Activated gamma-delta T cell treated with Interleukin-2 at 50 U/mL for 16 hours (primary cell): Measurements from ENCODE around the gene SEMA4C.
"Not testable (repeated sequence)": the region's sequence is repeated elsewhere in the genome, so short reads cannot be mapped to it uniquely, and the experiment has no call there.

Experiments used
- DNase-seq: peaks from one replicate; pipeline ENCODE4 v3.0.0-alpha.2; 2020

Gene SEMA4C

DNA sequence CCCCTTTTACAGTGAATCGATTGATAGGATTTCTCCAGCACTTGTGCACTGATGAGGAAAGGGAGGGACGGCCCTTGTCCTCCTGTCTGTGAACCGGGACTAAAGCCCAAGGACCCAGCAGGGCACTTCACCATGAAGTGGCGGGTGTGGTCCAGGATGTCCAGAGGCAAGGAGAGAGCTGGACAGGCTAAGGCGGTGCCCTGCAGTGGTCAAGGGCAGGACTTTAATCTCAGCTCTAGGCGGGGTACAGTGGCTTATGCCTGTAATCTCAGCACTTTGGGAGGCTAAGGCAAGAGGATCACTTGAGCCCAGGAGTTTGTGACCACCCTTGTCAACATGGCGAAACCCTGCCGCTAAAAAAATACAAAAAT lies 28.2 kb upstream of the SEMA4C start:
- no peak for DNase-seq

DNA sequence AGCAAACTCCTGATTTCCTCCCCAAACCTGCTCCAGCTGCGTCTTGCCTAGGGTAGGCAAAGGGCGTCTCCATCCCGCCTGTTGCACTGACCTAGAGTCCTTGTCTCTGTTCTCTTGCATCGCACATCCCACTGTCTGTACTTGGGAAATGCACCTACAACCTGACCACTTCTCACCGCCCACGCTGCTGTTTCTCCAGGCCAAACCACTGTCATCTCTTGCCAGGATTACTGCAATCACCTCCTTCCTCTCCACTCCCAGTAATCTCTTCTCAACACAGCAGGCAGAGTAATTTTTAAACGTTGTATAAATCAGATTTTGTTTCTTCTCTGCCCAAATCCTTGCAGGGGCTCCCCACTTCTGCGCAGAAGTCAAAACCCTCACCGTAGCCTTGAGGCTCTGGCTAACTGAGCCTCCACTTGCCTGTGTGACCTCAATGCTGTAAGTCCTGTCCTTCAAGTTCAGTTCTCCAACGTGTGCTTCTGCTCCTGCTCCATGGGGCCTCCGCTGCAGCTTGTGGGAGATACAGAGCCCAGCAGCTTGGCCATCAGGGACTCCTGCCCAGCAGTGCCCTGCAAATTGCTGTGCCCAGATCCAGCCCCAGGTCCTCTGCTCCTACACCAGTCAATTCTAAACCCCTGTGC lies 27.7 kb upstream of the SEMA4C start:
- no peak for DNase-seq

DNA sequence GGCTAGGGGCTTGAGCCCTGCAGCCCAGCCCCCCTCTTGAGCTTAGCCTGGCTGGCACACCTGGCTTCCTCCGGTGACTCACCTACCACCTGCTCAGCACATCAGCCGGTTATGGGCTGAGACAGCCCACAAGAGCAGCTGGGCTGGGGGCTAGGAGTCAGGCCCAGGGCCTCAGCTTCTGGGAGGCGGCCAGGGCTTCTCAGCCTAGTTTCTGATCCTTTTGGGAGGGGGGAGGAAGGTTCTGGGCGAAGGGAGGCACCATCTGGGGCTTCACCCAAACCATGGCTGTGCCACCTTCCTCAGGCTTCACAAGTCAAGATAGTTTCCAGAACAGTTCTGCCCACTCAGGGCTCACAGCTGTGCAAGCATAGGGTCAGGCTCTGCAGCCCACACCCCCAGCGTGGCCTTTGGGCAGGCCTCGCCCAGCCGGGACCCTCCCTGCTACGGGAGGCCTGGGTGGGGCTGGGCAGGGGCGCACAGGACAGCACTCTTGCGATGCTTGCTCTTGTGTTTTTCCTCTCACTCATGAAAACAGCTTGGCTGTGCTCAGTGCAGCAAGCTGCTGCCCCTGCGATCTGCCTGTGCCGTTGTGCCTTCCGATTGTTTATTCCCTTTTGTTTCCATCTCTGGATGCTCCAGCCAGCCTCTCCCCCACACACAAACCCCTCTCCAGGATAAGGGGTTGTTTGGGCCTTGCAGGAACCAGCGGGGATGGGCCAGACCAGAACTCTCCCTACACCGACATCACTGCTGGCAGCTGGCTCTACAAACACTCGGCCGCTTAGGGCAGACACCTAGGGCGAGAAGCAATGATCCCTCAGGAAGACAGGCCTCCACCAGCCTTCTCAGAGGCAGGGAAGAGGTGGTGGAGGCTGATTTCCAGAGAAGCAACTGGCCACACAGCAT lies 26.1 kb upstream of the SEMA4C start:
- DNase-seq, result peak; percentile 16

DNA sequence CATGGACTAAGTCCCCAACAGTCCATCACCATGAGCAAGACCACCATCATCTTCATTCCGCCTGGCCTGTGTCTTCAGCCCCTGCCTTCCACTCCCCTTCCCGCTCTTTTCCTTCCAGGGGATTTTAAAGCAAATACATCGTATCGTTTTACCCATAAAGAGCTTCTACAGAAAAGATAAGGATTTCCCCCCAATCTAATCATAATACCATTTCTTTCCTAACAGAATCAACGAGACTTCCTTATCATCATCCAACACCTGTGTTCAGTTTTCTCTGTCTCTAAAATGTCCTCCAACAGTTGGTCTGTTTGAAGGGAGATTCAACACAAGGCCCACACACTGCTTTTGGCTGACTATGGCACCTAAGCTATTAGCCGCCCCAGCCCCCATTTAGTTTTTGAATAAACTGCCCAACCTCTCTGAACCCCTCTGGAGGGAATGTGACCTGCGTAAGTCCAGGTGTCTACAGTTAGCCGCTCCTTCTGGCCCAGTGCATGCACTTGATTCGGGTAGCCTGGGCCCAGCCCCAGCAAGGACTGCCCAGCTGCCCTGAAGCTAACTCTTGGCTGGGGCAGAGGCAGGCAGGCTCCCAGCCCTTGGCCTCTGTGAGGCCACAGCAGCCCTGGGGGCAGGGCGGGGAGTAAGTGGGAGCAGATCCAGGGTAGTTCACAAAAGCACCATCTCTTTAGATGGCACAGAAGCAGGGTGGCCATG lies 25.3 kb upstream of the SEMA4C start:
- DNase-seq, result no peak

DNA sequence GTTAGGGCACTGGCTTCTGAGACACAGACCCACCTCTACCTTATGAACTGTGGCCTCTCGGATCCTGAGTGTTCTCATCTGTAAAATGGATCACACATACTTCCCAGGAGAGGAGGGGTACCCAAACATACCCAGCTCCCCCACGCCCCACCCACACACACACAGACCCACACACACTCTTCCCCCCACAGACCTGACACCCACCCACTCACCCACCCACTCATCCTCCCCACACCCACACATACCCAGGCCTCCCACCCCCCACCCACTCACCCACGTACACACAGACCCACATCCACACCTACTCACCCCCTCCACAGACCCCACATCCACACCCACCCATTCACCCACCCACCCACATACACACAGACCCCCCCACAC lies 24.3 kb upstream of the SEMA4C start:
- no peak for DNase-seq

DNA sequence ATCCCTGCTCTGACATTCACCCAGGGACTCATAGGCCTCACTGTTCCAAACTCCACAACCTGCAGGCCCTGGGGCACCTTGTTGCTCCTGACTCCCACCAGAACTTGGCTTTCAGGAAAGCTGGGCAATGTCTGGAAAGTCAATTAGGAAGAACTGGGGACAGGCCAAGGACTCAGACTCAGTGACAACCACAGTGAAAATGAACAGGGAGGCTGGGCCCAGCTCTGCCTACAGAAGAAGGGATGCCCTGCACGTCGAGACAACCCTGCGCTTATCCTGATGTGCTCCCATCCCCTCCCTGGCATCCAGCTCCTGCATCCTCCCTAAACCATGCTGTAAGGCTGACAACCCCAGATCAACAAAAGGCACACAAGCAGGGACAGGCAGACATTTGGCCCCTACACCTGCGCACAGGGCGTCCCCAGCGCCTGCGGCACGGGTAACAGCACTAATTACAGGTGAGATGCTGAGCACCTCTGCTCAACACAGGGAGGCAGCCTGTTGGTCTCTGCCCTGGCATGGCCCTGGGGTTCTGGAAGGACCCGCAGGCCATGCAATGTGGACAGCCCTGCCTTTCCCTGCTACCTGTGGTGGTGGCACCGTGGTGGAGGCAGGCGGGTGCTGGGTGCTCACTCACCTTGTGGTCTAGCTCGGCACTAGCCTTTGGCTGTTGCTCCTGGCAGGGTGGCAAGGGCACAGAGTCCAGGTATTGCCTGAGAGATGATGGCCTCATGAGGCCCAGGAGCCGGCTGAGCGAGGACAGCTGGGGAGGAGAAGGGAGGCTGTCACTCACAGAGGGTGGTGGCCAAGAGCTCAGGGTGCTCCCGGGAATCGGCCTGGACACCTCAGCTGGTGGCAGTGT lies 23.6 kb upstream of the SEMA4C start:
- no peak for DNase-seq

DNA sequence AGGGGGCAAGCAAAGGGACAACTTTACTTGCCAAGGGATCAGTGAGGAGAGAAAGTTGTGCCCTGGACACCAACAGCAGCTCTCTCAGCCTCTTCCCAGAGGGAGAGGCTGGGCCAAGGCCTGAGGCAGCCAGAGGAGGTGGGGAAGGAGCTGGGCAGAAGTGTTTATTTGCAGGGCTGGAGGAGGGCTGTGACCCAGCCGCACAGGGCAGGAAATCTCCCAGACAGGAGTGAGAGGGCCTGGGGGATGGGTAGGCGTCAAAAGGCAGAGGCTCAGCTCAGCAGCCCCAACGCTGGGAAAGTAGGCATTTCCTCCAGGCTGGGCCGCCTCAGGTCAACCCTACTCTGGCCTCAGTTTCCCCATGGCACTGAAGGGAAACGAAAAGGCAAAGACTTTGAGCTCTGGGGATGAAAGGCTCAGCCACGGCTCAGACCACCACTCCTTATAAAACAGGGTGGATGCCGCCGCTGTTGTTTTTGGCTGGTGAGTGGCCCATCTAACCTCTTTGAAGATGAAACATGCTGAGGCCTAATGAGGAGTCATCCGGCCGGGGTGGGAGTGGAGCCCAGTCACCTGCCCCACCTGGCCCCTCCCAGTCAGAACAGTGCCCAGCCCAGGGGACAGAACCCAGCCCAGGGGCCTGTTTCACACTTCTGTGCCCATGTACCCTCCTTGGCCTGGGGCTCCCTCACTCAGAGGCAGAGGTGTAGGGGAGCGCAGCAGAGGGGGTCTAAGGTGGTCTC lies 21.9 kb upstream of the SEMA4C start:
- DNase-seq, result peak; percentile 41

DNA sequence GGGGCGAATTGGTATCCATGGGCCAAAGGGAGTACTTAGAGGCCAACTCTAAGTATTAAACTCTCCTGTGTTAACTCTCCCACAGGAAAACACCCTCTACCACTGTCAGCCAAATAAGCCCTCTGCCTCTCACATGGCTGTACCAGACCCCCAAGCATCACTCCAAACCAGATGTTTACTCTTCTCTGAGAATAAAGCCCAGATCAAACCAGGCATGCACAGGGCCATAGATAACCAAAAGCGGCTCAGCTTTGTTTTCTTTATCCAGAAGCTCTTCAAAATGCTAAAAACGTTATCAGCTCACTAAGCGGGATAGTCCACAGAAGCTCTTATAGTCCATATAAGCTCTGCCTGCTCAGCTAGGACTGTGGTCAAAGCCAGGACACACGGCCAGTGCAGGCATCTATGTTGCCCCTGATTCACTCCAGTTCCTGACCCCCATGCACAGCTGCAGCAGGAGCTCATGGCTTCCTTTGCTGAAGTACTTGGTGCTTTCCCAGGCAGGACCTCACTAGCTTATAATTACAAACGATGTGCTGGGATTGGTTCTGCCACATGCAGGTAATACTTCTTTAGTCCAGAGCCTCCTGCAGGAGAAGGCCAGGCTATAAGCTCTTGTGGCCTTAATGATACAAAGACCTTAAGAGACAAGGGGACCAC lies 21.0 kb upstream of the SEMA4C start:
- DNase-seq, result no peak

DNA sequence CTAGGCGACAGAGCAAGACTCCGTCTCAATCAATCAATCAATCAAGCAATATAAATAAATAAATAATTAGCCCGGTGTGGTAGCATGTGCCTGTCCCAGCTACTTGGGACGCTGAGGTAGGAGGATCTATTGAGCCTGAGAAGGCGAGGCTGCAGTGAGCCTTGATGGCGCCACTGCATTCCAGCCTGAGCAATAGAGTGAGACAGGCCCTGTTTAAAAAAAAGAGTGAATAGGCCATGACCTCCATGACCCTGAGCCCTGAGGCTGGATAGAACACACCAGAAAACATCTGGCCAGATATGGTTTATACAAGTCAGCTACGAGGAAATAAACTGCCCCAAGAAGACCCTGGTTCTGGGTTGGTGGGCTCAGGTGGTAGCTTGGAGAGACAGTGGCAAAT lies 20.4 kb upstream of the SEMA4C start:
- no peak for DNase-seq

DNA sequence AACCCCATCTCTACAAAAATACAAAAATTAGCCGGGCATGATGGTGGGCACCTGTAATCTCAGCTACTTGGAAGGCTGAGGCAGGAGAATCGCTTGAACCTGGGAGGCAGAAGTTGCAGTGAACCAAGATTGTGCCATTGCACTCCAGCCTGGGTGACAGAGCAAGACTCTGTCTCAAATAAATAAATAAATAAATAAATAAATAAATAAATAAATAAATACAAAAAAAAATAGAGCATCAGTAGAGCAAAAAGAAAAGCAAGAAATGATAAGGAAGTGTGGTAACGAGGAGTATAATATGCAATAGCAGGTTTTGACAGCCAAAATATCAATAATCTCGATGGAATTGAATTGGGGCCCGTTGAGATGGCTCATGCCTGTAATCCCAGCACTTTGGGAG lies 19.6 kb upstream of the SEMA4C start:
- DNase-seq, result not testable (repeated sequence)

DNA sequence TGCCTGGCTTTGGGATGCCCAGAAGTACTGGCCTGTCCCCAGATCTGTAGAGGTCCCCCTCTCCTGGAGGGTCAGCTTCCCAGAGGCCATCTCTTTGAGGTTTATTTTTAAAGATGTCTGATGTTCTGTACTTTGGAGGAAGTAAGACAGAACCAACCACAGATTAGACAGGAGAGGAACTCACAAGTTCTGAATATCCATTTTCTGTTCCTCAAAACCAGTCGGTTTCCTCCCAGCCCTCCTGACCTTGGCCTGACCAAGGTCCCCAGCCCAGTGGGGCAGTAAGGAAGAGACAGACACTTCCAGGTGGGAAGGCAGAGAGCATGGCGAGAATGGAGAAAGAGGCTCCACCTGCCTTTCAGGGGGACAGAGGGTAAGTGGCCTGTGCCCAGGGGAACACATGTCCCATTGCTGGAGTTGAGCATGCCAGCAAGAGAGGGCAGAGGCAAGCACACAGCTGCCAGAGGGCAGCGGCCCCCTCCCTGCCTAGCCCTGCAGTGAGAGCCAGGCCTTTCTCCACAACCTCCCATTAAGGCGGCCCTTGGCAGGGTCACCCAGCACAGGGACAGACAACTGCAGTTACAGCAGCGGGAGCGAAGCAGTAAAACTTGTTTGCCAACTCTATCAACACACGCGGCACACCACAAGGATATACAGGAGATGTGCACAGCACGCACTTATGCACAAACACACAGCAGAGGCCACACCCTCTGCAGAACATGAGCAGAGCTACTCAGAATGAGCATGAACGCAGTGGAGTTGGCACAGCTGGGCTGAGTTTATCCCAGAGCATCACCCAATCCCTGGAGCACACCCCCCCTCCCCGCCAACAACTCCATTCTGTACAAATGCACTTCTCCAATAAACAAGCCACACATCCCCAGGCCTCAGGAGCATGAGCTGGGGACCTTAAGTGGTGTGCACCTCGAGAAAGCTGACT lies 18.5 kb upstream of the SEMA4C start:
- no peak for DNase-seq

DNA sequence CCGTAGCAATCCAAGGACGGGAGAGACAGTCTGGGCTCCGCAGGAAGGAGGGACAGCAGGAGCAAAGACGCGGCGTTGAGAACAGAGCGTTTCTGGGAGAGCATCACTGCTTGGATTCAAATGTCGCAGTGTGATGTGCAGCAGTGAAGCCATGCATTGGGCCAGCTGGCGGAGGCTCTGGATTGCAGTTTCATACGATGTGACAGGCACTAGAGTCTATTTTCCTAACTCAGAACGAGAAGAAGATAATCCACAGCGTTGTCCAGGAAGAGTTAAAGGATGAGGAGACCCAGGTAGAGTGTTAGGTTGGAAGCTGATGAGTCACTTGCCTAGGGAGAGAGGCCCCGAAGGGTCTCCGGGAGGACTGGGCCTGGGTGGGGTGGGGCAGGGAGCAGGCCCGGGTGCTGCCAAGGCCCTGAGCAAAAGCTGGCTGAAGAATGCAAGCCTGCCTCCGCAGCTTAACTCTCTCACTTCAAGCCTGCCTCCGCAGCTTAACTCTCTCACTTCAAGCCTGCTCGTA lies 17.7 kb upstream of the SEMA4C start:
- DNase-seq, result no peak

DNA sequence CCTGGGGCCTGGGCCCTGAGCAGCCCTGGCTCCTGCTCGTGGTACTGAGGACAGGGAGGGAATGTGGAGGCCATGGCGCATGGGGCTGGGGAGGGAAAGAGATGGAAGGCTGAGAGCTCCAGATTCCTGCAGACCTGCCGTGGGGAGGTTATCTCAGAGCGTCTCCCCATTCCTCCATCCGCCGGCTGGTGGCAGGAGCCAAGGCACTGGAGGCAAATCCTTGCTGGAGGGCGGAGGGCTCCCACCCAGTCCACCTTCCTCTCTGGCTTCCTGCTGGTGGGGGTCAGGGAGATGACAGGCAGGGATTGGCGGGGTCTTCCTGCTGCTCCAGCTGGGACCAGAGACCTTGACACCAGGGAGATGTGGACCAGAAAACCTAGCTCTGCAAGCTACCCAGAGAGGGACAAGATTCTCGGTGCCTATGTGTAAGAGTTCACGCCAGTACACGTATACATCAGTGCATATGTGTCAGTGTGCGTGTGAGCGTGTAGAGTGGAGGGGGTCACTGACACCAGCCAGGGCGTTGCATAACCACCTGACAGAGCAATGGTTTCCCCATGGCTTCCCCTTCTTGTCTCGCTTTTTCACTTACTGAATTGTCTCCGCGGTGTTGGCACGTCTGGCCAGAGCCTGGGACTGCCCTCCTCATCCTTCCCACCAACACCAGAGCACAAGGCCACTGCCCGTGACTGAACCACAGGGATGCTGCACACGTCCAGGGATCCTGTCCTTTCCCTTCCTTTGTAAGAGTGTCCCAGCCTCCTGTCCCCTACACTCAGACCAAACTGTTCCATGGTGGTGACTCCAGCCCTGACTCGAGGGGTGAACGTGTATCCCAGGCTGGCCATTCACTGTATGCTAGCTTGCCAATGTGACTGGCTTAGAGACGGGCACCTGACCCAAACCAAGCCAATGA lies 15.8 kb upstream of the SEMA4C start:
- DNase-seq, result no peak

DNA sequence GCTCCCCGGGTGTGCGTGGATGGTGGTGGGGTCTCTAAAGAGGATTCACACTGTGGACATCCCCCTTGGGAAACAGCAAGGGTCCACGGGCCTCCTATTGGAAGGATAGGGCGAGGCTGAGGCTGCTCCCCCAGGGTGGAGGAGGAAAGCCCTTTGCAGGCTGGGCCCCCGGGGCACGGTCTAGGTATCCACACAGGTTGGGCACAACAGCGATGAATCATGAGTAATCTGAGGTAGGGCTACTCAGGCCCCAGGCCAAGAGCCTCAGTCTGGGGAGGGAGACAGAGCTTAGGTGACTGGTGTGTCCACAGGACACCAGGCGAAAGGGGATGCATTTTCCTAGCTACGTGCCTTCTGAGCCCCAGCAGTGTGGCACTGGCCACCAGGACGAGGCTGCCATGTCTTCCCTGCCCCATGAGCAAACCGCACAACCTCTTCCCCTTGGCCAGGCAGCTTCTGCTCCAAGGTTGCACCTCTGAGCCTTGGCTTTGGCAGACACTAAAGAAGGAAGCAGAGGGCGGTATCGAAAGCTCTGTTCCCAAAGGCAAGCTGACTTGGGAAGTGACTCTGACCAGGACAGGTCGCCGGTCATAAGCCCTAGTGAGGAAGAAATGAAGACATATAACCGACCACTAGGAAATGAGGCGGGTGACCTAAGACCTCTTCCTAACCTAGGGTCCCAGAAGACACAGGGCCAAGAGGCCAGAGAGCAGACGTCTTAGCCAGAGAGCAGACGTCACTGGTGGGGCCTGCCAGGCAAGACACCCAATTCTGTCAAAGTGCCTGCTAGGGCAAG lies 14.6 kb upstream of the SEMA4C start:
- DNase-seq, result no peak

DNA sequence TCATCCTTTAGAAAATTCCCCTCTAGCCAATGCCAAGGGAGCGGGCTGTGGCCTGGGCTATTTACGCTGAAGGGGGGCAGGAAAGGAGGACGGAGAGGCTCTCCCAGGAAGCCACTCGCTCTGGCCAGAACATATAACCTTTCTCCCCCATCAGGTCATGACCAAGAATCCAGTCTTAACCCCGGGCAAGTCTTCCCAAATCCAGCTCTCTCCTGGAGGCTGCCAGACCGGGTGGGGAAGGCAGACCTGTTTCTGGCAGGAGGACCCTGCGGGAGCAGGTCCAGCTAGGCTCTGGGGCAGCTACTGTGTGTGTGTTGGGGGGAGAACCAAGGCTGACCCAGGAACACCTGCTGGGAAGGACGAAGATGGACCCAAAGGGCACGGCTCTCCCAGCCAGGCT lies 13.4 kb upstream of the SEMA4C start:
- no peak for DNase-seq

DNA sequence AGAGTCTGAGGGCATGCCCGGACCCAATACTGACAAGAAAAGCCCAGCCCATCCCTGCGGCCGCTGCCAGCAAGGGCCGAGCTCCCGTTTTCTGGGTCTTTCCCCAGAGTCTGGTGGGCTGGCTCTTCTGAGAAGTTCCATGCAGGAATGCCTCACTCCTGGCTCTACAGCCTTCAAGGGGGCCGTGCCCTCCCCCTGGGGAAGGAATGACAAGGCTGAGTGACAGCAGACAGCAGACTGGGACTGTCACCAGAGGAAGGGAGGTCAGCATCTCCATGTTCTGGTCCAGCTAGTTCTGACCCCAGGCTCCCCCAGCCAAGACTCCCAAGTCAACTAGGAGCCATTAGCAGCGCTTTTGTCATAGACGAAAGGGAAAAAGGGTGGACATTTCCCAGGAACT lies 13.0 kb upstream of the SEMA4C start:
- DNase-seq, result no peak

DNA sequence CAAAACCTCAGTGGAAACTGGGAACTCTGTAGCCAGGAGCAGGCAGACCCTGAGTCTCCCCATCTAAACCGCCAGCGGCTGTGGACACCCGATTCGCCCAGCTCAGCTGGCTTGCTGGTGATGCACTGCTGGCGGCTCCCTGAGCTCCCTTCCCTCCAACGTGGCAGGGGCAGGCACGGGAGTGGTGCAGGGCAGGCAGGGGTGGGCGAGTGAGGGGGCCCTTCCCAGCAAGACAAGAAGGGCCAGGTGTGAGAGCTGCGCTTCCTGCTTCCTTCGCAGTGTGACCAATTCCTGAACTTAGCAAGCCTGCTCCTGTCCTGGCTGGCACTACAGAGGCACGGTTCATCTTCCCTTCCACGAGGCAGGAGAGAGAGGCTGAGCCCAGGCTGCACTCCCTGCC lies 12.3 kb upstream of the SEMA4C start:
- no peak for DNase-seq
